Measurements from ENCODE around the gene GALK1.
"Not testable (repeated sequence)": the region's sequence is repeated elsewhere in the genome, so short reads cannot be mapped to it uniquely, and the experiment has no call there.

GALK1 gene

DNA sequence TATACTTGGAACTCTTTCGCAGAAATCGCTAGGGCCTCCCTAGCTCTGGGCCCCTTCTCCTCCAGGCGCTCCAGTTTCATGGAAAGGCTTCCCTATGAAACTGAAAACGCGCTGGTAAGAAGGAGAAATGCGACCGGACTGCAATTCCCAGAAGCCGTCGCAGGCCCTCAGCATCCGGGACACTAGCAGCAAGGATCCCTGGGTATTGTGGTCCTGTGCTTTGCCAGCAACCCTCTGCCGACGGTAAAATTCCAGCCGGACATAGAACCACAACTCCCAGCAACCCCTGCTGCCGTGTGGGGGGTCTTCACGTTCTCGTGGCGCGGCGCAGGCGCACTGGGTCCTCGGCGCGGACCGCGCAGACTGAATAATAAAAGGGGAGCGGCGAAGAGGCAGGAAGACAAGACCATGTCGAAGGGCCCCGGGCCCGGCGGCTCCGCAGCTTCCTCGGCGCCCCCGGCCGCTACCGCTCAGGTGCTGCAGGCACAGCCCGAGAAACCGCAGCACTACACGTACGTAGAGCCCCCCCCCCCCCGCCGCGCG, 19.6 kb upstream of the GALK1 start, which contains the start of gene UNK:
TSS of gene UNK (plus strand) at position 334 of the 543 bp plus-strand sequence. CDS start at position 409, 75 bp downstream.
- DNase-seq (ENCODE audit: low read depth in 1 of 2, low spot score in 1 of 2) = peak; percentile 85 to 90

DNA sequence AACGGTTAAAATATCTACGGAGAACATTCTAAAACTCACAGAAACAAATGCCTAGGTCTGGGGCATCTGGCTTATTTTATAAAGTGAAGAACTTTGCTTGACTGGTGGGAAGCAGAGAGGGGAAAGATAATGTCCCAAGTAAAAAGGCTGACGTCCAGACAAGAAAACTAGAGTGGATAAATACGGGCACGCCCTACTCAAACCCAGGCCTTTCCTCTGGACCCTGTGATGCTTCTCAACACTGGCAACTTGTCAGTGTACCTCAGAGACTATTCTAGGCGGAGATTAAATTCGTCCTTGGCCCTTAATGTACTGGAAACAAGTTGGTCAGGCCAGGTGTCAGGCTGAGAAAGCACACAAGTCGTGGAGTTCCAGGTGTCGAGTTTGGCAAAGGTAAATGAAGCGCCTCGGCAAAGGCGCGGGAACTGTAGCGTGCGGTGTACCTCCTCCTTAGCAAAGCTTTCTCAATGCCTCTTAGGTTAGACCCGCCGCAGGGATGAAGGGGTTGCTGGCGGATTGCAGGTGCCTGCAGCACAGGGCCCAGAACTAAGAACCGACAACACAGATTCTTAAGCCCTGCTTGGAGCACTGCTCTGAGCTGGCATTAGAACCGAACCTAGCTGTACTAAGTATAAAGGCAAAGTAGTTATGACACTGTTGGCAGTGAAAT, 18.9 kb upstream of the GALK1 start:
- no peak for DNase-seq (ENCODE audit: low read depth in 1 of 2, low spot score in 1 of 2)

DNA sequence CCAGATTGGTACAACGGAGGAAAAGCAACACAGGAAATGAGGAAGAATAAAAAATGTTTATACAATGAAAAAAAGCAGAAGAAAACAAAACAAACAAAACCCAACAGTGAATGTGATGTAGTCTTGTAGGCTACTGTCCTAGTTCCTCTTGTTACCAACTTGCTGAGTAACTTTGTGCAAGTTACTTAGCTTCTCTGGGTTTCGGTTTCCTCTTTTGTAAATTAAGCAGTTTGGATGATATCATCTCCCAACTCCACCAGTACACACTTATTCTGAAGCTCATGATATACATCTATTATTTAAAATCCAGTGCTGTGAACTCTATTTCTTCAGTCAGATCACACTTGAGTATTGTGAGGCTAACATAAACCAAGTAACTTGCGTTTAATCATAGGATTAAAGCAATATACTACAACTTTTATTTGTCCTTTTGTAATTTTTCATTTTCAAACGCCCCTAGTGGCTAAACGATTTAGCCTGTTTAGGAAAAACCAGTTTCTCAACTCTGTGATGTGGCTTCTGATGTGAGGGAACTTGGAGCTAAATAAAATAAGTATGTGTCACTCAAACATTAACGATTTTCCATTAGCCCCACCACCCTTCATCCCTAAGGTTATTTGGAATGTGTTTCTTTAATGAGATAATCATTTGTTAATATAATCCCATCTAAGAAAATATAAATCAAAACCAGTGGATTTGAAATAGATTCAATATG, 18.2 kb upstream of the GALK1 start:
- DNase-seq (ENCODE audit: low read depth in 1 of 2, low spot score in 1 of 2) = no peak

DNA sequence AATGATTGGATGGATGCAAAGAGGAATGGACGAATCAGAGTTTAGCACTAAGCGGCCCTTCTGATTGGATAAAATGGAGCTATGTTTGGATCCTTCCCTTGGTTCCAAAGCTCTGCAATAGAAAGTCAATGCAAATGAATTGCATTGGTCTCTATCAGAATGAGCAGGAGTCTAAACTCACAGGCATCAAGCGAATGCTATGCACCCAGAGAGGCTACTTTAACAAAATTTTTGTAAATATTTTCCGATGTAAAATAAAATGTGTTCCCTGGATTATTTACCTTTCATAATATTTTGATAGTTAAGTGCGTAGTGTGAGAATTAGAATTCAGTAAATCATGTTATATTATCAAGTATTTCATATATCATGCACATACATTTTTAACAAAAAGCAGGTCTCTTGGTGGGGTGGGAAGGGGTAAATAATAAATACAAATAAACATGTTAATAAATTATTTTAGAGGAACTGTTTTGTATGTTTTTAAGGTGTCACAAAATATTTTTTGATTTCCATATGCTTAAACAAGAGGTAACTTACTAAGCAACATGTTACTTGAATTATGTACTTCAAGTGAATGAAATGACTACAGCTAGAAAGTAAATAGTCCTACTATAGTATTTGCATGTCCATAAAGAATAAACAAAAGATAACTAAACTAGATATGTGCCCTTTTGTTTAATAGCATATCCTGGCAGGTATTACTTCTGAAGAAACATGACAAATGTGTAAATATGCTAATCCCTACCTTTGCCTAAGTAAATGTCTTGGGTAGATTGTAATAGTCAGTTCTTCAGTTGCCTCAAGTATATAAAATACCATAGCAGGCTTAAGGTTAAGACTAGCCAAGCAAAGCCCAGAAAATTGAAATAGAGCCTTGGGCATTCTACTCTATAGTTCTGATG, 15.2 kb upstream of the GALK1 start:
- DNase-seq (ENCODE audit: low read depth in 1 of 2, low spot score in 1 of 2) = no peak

DNA sequence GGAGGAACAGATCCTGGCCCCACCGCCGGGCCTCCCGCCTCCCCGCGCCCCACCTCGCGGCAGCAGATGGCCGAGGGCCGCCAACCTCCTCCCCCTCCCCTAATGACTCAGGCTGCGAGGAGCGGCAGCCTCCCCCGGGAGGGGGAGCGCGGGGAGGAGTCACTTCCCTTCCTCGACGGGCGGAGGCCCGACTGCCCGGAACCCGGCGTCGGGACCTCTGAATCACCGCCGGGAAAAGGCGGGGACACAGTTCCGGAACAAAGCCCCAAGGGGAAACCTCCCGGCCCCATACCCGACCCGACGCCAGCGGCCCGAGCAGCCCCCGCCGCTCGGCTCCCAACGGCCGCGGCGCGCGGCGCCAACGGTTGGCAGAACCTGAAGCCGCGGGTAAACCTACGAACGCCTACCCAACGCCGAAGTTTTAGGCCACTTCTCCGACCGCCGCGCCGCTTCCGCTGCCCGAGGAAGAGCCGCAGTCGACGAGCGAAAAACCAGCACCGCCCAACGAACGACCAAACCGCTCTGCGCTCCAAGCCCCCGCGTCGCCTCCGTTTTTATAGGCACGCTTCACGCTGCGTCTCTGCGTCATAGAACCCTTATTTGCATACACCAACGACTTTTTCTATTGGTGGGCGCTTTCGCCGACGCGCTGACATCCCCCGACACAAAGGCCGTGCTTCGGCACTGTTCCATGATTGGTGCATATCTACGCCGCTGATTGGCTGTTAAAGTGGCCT, 14.4 kb upstream of the GALK1 start:
- DNase-seq (ENCODE audit: low read depth in 1 of 2, low spot score in 1 of 2) = peak; percentile 84 to 88

DNA sequence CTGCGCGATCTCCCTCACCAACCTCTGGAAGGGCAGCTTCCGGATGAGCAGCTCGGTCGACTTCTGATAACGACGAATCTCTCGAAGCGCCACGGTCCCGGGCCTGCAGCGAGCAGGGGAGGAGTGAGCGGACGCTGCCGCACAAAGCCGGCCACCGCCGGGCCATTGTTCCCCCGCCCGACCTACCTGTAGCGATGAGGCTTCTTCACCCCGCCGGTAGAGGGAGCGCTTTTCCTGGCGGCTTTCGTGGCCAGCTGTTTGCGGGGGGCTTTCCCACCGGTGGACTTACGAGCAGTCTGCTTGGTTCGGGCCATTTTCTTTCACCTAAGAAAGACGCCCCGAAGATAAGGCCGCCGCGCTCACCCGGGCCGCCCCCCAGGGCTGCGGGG, 13.9 kb upstream of the GALK1 start:
- no peak for DNase-seq (ENCODE audit: low read depth in 1 of 2, low spot score in 1 of 2)

DNA sequence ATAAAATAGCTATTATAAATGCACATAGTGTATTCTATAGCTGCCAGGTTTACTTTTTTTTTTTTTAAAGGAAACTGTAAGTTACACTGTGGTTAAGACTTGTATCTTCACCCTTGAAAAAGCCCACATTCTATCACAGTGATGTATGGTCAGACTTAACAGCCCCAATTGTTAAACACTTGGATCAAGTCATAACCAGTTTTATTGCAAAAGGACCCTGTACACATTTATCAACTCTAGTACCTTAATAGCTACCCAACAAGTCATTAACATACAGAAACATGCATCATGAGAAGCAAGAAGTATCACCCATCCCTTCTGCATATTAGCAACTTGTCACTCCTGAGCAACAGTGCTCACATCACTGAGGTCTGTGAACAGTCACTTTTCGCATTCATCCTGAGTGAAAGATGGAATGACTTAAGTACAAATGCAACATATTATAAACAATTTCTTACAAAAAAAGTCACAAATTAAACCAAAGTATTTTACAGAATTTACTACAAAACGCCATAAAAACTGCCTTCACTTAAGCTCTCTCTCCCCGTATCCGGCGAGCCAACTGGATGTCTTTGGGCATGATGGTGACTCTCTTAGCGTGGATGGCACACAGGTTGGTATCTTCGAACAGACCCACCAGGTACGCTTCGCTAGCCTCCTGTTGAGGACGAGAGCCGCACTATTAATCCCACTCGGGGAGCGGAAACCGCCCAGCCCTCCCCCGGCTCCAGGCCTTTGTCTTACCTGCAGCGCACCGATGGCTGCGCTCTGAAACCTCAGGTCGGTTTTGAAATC, 13.3 kb upstream of the GALK1 start:
- DNase-seq (ENCODE audit: low read depth in 1 of 2, low spot score in 1 of 2) = not testable (repeated sequence)

DNA sequence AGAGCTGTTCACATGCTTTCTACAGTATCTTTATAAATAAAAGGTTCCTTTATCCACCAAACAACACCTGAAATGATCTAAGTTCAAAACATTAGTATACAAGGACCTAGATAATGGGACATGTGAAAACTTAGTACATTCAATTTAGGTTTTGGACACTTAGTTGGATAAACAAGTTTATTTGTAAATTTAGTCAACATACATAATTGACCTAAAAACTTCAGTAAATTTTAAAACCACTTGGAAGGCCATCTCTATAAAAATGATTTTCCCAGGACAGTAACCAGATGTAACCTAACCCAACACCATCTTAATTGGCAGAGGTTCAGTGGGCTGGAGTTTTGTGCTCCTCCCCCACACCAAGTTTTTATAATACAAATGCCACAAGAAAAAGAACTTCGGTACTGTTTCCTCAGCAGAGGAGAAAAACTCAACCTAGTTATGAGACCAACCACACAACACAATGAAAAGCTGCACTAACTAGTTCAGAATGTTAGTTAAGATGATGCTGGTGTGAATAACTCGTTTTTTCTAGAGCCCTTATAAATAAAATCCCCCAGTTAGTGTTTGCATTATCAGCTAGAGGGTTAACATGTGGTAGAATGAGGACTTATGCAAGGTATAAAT, 12.4 kb upstream of the GALK1 start:
- DNase-seq (ENCODE audit: low read depth in 1 of 2, low spot score in 1 of 2) = no peak

DNA sequence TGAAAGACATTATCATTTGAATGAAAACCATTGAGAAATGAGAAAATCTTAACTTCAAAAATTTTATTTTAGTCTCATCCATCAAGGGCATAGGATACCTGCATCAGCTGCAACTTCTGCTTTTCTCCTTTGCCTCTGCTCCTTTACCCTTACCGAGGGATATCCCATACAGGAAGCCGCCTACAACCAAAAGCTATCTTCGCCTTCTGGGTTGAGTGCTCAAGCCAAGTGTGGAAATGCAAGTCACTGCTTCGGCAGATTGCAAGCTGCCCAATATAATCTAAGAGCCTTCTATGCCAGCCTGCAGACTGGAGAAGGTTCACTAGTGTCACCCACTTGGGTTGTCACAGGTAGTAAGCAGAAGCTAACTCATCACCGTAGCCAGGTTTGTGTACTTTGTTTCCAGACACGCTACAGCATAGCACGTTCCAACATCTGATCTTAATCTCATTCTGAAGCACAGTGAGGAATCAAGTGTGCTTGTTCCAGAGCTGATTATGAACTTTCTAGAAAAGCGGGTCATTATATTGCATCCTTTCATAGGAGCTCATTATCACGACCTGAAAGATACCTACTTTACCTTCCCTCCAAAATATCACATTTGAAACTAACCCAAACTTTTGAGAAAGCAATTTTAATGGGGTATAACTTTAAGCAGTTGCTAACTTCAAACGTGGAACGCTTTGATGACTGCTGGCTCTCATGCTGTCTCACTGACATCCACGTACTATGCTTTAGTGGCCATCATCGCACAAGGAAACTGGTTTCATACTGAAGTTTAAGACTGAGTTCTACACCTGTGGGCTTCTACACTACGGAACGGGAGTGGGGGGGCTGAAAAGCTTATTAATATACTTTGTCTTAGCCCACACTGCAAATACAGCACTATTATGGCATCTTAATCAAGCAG, 11.6 kb upstream of the GALK1 start:
- DNase-seq (ENCODE audit: low read depth in 1 of 2, low spot score in 1 of 2) = no peak

DNA sequence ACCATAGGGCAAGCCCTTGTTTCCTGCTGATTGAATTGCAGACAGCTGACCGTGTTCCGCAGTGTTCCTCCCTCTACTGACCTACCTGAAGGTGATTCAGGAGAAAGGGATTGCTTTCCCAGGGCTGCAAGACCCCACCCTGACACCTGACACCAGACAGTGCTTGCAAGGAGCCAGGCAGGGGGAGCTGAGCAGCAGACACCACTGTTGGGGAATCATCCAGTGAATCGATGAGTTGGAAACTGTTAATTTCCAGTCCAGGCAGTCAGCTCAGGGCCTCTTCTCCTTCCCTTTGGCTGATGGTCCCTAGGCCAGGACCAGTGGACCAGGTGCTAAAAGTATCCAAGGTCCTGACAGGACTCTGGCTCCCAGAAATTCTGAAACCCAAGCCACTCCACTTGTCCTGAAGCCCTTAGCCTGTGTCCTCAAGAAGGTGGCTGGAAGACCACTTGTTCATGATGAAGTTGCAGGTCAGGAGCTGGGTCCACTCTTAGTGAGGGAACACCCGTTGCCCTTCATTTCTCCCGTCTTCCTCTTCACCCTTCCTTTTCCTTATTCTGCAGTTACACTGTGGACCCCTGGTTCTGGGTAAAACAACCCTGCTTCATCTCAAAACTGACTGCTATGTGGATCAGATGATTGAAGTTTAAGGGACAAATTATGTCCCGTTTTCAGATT, 10.1 kb upstream of the GALK1 start:
- DNase-seq (ENCODE audit: low read depth in 1 of 2, low spot score in 1 of 2) = no peak

DNA sequence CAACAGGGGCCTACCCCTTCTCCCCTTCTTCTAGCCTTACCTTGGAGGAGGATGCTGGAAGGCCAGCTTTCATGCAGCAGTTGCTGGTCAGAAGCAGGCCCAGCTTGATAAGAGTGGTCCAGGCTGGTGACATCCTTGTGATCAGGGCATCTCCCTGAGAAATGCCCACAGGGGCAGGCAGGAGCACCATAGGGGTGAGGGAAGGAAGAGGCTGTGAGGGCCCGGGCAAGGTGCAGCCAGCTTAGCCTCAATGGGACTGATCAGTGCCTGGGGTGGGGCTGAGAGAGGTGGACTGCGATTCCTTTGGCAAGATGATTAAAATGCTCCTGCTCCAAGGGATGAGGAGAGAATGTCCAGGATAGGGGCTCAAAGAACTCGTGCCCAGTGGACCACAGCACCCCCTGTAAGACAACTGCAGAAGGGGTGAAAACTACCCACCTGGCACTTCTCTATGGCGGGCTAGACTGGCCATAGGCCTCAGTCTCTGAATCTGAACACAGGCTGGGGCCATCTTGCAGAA, 9.5 kb upstream of the GALK1 start:
- DNase-seq (ENCODE audit: low read depth in 1 of 2, low spot score in 1 of 2) = no peak

DNA sequence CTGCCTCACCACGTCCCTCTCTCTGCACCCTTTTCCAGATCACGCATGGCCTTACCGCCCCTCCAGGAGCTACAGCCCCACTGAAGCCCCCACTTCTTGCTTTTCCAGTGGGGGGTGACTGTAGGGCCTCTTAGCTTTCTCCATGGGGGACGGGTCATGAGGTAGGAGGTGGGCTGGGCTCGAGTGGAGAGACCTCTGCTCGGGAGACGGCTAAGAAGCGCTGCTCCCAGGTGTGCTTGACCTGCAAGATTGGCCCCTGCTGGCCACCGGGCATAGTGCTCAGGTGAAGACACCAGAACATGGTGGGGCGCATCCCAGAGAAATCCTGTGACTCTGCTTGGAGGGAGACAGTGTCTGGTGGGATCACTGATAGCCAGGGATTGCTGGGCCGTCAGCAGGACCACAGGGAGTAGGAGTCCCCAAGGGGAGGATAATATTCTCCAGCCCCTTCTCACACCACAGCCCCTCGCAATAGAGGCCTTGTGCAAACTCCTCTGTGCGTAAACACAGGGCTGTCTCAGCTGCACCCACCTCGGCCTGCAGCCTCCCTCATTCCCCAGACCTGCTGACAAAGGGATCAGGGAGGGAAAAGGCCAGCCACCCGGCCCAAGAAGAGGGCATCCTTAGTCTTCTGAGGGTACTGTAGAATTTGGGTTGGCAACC, 8.9 kb upstream of the GALK1 start:
- no peak for DNase-seq (ENCODE audit: low read depth in 1 of 2, low spot score in 1 of 2)

DNA sequence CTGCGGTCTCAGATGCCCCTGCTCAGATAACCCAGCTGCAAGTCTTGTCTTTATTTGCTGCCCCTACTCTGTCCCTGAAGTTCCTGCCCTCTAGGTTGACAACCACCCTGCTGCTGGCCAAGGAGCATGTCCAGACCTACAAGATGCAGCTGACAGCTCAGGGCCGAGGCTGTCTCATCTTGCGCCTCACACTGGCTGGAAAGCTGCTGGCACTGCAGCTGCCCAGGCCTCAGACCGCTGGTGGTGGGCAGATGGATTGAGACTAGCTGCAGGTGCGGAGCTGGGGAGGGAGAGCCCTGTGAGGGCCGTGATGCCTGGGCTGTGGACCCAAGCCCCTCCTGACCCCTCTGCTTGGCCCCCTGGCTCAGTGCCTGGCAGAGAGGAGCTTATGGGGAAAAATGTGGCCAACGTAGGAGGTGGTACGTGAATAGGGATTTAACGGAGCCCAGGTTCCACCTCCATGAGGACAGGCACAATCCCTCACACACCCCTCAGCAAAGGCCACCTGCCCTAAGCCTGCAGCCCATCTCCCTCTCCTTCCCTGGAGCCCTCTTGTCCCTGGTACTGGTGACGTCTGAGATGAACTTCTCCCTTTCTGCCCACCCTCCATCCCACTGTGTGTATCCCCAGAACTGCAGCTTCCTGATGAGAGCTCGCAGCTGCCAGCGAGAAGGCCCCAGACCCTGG, 8.3 kb upstream of the GALK1 start:
- no peak for DNase-seq (ENCODE audit: low read depth in 1 of 2, low spot score in 1 of 2)

DNA sequence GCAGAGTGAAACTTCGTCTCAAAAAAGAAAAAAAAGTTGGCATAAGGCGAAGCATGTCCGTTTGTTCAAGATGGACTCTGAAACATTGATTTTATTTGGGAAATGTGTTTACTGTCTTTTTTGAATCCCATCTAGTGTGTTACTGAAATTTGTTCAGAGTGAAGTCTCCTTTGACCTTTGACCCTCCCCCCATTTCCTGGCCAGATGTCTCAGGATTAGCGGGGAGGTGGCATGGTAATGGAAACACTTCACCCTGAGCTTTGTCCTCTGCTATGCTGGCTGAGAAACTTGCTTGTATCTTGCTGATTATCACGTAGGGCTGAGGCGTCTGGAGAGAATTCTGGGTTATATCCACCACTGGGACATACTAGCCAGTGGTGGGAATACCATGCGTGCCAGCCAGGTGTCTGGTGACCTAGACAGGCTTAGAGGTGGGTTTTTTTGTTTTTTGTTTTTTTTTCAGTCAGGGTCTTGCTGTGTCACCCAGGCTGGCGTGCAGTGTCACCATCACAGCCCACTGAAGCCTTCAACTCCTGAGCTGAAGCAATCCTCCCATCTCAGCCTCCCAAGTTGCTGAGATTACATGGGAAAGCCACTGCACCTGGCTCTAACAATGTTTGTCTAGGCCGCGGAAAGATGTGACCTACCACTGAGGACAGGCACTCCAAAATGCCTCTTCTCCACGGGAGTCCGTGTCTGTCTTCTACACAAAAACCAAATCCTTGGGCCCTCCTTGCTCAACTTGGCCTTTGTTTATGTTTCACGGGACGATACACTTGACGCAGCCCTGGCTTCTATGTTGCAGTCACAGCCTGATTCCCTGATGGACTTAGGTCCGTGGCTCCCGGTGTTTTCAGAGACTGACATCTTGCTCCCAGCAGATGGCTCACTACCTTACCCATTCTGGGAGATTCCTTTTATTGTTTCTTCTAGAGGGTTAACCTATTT, 6.6 kb upstream of the GALK1 start:
- no peak for DNase-seq (ENCODE audit: low read depth in 1 of 2, low spot score in 1 of 2)

DNA sequence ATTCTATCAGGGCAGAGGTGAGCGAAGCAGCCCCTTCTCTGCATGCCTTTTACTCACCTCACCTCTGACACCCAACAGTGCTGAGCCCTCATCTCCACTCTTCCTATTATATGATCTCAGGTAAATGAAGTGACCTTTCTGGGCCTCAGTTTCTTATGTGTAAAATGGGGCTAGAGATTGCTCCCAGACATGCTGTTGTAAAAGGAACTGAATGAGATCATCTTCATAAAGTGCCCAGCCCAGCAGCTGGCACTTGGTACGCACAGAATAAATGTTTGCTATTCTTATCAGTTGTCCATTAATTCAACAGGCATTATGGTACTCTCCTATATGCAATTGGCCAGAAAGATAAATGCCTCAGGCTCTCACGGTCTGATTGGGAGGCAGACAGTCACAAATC, 4.5 kb upstream of the GALK1 start:
- DNase-seq (ENCODE audit: low read depth in 1 of 2, low spot score in 1 of 2) = no peak

DNA sequence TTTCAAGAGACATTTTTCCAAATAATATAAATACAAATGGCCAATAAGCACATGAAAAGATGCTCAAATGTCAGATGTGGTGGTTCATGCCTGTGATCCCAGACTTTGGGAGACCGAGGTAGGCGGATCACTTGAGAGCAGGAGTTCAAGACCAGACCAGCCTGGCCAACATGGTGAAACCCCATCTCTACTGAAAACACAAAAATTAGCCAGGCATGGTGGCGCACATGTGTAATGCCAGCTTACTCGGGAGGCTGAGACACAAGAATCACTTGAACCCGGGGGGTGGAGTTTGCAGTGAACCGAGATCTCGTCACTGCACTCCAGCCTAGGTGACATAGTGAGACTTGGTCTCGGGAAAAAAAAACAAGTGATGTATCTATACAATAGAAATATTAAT, 2.9 kb upstream of the GALK1 start:
- DNase-seq (ENCODE audit: low read depth in 1 of 2, low spot score in 1 of 2) = no peak
